ENCODE measurements around the gene TET1. TPM values are rescaled to one million over a fixed set of nuclear protein-coding genes. Genes with fewer than 3 reads are reported as not detected.
"Not testable (repeated sequence)": the region's sequence is repeated elsewhere in the genome, so short reads cannot be mapped to it uniquely, and the experiment has no call there.

TET1 gene
- polyA plus RNA-seq, 5 donors: 8.7 to 19.7 (median 15.9) TPM

DNA sequence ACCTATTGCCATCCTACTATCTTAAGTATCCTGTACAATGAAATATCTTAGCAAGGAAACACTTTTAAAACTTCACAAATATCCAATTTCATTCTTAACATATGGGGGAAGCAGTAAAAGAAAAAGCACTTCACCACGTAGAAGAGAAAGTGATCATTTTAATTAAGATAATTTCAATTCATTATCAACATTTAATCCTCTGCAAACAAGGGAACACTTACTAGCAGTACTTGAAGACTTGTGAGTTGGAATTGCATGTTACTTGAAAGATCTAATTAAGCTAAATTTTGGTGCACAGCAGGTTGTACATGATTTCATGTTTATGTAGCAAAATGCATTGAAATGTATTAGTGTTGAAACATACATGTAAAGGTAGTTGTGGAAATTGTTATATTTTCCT lies 140.1 kb downstream of the TET1 start:
- DNase-seq: no peak

- DNase-seq: no peak
These were observed 145.4 kb downstream of the TET1 start for GRCh38 chr10:68705548-68705947.

GRCh38 chr10:68708987-68709386 lies 148.8 kb downstream of the TET1 start:
- DNase-seq: not testable (repeated sequence)

- DNase-seq: not testable (repeated sequence)
These were observed 152.9 kb downstream of the TET1 start for GRCh38 chr10:68713065-68713464.

DNA sequence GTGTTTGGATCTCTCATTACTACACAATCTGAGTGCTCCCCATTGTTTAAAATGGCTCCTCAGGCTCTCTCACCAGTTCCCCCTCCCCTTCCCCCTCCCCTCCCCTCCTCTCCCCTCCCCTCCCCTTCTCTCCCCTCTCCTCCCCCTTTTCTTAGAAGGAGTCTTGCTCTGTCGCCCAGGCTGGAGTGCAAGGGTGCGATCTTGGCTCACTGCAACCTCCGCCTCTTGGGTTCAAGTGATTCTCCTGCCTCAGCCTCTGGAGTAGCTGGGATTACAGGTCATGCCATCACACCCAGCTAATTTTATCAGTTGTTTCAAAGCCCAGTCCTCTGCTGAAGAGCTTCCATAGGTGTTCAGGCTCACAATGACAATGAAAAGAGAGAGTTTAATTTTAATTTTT lies 157.3 kb downstream of the TET1 start:
- no peak for DNase-seq

- DNase-seq: peak; percentile 97 to 98
These were observed 160.9 kb downstream of the TET1 start, which contains the start of gene CCAR1 for GRCh38 chr10:68720793-68721672. CCAR1 (plus strand) TSS chr10:68721239; CDS start chr10:68722505, 1,266 bp downstream.

- DNase-seq: peak in 1 of 2 donors; percentile 5
These were observed 161.7 kb downstream of the TET1 start for GRCh38 chr10:68721673-68722335.

DNA sequence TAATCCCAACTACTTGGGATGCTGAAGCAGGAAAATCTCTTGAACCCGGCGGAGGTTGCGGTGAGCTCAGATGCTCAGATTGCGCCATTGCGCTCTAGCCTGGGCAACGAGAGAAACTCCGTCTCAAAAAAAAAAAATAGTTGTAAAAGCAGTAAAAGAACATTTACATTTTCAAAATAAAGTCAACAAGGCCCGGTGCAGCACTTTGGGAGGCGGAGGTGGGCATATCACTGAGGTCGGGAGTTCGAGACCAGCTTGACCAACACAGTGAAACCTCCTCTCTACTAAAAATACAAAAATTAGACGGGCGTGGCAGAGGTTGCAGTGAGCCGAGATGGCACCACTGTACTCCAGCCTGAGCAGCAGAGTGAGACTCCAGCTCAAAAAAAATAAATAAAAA lies 164.9 kb downstream of the TET1 start:
- no peak for DNase-seq

- DNase-seq: no peak
These were observed 167.0 kb downstream of the TET1 start for GRCh38 chr10:68727146-68727545.

- no peak for DNase-seq
These were observed 172.5 kb downstream of the TET1 start for GRCh38 chr10:68732651-68733050.

GRCh38 chr10:68734349-68734748 lies 174.2 kb downstream of the TET1 start:
- no peak for DNase-seq

- no peak for DNase-seq
These were observed 175.0 kb downstream of the TET1 start for GRCh38 chr10:68735119-68735518.

DNA sequence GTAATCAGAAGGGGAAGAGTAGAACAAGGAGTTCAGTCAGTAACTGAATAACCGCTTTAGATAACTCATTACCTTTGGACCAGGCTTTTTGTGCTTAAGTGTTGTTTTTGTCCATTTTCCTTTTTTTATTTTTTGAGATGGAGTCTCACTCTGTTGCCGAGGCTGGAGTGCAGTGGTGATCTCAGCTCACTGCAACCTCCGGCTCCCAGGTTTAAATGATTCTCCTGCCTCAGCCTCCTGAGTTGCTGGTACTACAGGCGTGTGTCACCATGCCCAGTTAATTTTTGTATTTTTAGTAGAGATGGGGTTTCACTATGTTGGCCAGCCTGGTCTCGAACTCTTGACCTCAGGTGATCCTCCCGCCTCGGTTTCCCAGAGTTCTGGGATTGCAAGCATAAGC lies 175.6 kb downstream of the TET1 start:
- DNase-seq: not testable (repeated sequence)

GRCh38 chr10:68740676-68741075 lies 180.5 kb downstream of the TET1 start:
- not testable (repeated sequence) for DNase-seq

DNA sequence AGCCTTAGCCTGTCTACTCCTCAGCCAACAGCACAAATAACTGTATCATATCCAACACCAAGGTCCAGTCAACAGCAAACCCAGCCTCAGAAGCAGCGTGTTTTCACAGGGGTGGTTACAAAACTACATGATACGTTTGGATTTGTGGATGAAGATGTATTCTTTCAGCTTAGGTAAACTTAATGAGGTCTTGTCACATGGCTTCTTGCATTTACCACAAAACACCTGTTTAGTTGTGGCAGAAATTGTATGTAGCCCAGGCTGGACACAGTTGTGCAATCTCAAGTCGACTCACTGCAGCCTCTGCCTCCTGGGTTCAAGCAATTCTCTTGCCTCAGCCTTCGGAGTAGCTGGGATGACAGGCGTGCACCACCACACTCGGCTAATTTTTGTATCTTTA lies 182.3 kb downstream of the TET1 start:
- no peak for DNase-seq

Other genes with a start within 250 kb of the TET1 start
- 100 to 1,000 TPM; 297 to 432 (median 396) TPM for gene HNRNPH3, start 228.3 kb upstream of the TET1 start, polyA plus RNA-seq (ENCODE audit: insufficient read depth in 1 of 5, insufficient read length in 5 of 5, low replicate concordance in 1 of 5)
- gene PBLD, start 227.4 kb upstream of the TET1 start, polyA plus RNA-seq (ENCODE audit: insufficient read depth in 1 of 5, insufficient read length in 5 of 5, low replicate concordance in 1 of 5): 10 to 100 TPM in 4 of 5 donors, 1 to 10 TPM in 1; 8.3 to 16.2 (median 12.2) TPM
- 10 to 100 TPM; 28.6 to 47.7 (median 39.5) TPM for gene RUFY2, start 153.1 kb upstream of the TET1 start, polyA plus RNA-seq (ENCODE audit: insufficient read depth in 1 of 5, insufficient read length in 5 of 5, low replicate concordance in 1 of 5)
- gene DNA2, start 88.4 kb upstream of the TET1 start, polyA plus RNA-seq (ENCODE audit: insufficient read depth in 1 of 5, insufficient read length in 5 of 5, low replicate concordance in 1 of 5): 10 to 100 TPM in 3 of 5 donors, 1 to 10 TPM in 2; 7.4 to 19.4 (median 14.4) TPM
- gene SLC25A16, start 32.8 kb upstream of the TET1 start, polyA plus RNA-seq (ENCODE audit: insufficient read depth in 1 of 5, insufficient read length in 5 of 5, low replicate concordance in 1 of 5): 10 to 100 TPM; 10.6 to 16.2 (median 13.0) TPM
- gene CCAR1, start 160.9 kb downstream of the TET1 start, polyA plus RNA-seq (ENCODE audit: insufficient read depth in 1 of 5, insufficient read length in 5 of 5, low replicate concordance in 1 of 5): 100 to 1,000 TPM; 141 to 215 (median 197) TPM

Measured in right lung (tissue), 5 donors.